Ammon's horn (tissue), 1 donor: Measurements from ENCODE around the gene PPP6R1.

Experiments
- DNase-seq: peaks from one replicate; pipeline ENCODE4 v3.0.0-alpha.2; 2016; ENCODE audit warnings: low spot score

The PPP6R1 gene

DNA sequence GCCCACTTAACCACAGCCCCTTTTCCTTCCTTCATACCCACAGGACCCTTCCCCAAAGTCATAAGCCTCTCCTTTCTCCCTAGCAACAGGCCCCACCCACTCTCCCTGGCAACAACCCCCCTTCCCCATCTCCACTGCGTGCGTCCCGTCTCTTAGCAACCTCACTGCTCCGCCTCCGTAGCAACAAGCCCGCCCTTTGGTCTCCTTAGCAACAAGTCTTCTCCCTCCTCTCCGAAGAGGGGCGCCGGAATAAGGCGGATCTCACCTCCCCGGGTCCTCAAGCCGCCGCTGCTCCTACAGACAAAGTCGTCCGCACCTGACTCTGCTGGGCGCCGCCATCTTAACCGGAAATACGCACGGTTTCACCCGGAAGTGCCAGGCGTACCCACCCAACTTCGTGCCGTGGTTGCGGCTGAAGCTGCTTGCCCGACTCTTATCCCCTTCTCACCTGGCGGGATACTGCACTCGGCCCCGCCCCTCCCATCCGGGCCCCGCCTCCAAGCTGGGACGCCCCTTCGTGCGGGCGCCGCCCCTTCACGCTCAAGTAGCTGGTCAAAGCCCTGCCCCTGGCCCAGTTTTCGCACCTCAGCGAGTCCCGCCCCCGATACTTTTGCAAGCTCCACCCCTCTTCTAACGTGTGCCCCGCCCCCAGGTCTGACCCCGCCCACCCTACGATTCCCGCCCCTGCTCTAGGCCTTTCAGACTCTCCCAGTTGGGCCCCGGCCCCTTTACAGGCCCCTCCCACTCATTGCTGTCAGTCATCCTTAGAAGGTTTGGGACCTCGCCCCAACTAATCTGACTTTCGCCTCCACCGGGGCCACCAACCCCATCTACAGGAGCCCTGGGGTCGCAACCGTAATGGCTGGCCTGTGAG is 21.2 kb upstream of the PPP6R1 start, which contains the start of gene HSPBP1:
Gene HSPBP1 (minus strand): TSS at position 341 of the 874 bp plus-strand sequence. CDS start 502 bp downstream, outside the sequence.
- DNase-seq = peak; percentile 94

DNA sequence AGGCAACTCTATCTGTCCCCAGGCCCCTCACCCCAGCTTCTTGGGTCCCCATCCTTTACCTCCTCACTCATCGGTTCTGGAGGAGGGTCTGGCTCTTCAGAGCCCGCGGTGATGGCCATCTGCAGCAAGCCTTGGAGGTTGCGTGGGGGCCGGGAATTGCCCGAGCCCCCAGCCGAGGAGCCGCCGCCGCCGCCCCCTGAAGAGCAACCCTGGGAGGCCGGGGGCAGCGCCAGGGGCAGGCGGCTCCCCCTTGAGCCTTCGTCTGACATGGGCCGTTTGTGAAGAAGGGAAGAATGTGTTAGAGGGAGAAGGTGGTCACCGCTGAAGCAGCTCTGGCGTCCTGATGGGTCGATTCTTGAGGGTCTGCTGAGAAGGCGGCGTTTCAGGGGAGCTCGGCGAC is 20.5 kb upstream of the PPP6R1 start:
- DNase-seq = no peak

DNA sequence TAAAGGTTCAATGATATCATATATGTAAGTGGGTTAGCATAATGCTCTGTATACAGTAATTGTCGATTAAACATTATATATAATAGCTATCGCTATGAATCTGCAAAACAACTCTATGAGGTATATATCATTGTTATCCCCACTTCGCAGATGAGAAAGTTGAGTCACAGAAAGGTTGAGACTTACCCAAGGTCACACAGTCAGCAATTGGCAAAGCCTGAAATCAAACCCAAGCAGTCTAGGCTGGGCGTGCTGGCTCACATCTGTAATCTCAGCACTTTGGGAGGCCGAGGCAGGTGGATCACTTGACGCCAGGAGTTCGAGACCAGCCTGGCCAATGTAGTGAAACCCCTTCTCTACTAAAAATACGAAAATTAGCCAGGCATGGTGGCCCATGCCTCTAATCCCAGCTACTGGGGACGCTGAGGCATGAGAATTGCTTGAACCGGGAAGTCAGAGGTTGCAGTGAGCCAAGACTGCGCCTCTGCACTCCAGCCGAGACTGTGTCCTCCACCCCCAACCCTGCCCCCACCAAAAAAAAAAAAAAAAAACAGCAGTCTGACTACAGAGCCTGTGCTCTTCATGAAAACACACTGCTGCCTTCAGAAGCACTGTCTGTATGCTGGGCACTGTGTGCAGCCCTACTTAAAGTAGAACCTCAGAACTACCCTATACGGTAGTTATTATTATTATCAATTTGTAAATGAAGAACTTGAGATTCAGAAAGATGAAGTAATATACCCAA is 19.7 kb upstream of the PPP6R1 start:
- no peak for DNase-seq

DNA sequence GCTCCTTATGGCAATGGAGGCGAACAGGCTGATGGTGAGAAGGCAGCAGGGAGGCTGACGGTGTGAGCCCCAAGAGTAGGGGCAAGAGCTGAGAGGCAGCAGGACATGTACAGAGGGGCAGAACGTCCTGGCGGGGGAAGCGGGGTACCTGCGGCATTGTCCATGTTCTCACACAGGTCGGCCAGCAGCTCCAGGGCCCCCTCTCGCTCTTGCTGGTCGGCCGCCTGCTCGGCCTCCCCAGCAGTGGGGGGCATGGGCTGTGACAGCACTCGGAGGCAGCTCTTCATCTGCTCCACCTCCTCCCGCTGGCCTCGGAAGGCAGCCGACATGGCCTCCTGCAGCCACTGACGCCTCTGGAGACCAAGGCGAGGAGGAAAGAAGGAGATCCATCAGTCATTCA is 18.7 kb upstream of the PPP6R1 start:
- DNase-seq = no peak

DNA sequence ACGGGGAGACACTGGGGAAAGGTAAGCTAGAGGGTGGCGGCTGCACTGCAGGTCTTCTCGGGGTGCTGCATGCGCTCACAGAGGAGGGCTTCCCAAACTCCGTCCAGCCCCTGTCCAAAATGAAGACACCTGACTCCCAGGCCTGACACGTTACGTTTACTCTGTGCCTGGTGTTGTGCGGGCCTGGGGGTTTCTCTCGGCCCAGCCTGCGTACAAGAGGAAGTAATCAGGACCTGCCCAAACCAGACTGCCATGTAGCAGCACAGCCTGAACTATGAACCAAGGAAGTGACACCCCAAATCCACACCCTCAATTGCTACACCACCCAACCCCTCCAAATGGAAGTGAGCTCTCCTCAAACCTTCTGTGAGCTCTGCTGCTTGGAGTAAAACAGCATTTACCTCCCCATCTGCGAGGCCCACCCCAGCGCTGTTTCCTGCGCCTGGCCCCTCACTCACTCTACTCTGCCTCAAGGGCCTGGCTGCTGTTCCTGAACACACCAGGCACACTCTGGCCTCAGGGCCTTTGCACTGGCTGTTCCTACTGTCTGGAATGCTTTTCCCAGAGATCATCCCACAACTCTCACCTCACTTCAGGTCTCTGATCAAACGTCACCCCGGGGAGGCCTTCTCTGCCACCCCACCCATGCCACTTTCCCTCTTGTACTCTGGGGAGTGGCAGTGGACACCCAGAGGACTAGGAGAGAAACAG is 18.1 kb upstream of the PPP6R1 start:
- DNase-seq = no peak

DNA sequence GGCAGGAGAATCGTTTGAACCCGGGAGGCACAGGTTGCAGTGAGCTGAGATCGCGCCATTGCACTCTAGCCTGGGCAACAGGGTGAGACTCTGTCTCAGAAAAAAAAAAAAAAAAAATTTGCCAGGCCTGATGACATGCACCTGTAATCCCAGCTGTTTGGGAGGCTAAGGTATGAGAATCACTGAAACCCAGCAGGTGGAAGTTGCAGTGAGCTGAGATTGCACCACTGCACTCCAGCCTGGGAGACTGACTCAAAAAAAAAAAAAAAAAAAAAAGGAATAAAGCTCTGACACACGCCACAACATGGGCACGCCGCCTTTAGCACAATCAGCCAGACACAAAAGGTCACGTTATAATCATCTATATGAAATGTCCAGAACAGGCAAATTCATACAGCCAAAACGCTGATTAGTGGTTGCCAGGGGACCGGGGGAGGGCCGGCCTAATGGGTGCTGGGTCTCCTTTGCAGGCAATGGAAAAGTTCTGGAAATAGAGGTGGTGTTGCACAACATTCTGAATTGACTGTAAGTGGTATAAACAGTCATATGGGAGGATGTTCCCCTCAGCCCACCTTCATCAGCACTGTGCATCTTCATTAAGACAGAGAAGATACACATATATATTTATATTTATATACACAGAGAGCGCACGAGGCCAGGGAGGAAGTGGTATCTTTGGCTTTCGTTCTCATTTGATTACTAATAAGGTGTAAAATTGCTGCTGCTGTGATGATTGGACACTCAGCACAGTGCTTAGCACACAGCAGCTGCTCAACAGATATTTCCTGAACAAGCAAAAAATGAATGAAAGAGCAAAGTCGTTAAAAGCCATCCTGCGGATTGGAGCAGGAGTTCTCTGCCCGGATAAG is 17.3 kb upstream of the PPP6R1 start:
- no peak for DNase-seq

DNA sequence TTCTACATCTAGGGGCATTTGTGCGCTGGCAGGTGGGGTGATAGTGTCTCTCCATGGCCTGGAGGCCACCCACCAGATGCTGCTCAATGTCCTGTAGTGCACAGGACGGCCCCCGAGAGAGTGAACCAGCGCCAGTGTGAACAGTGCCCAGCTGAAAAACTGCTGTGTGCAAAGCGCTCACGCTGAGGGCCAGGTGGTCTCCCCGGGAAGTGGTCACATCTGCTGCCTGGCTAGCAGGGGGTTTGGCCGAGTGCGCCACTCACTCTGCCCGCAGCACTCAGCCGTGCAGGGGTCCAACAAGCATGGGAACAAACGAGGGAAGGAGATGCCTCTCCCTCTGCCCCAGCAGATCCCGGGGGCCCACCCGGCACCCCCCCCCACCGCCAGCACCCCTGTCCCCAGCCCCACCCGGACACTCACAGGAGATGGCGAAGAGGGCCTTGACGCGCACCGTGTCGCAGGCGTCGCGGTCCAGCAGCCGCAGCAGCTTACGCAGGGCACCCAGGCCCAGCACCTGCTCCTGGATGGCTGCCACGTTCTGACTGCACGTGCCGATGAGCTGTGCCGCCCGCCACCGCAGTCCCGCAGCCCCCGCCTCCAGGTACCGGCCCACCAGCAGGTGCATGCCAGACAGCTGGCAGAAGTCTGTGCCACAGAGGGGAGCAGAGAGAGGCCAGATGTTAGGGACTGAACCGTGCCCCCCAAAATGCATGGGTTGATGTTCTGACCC is 15.3 kb upstream of the PPP6R1 start:
- DNase-seq = no peak

DNA sequence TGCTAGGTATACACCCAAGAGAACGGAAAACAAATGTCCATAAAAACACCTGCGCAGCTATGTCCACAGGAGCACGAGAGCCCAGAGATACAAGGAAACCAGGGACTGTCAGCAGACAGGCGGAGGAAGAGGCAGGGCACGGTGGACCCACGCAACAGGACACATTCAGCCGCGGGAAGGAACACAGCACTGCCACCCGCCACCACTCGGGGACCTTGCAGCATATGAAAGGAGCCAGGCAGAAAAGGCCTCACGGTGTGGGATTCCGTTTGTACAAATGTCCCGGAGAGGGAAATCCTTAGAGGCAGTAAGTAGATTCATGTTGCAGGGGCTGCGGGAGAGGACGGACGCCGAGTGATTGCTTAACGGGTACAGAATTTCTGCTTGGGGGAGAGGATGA is 13.3 kb upstream of the PPP6R1 start:
- no peak for DNase-seq

DNA sequence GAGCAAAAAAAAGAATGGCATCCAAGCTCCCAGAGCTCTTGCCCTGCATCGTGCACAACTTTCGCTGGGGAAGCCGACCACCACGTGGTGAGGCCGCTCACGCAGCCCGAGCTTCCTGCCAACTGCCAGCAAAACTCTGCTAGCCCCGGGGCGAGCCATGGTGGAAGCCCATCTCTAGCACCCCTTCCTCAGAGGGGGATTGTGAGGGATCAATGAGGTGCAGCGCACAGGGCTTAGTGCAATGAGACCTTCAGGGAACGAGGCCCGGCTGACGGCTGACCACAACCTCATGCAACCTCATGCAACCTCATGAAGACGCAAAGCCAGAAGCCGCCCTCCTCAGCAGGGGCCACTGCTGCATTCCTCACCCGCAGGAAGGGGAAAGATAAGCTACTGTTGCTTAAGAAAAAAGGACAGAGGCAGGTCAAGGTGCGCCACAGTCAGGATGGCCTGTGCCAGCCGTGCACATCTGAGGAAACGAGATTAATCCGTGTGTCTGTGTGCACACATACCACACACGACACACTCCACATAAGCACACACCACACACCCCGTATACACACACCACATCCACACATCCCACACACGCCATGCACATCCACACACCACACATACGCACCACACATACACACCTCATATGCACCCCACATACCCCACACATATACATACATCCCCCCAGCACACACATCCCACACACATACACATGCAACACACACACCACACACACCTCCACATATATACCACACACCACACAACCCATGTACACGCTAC is 11.5 kb upstream of the PPP6R1 start:
- DNase-seq = no peak

DNA sequence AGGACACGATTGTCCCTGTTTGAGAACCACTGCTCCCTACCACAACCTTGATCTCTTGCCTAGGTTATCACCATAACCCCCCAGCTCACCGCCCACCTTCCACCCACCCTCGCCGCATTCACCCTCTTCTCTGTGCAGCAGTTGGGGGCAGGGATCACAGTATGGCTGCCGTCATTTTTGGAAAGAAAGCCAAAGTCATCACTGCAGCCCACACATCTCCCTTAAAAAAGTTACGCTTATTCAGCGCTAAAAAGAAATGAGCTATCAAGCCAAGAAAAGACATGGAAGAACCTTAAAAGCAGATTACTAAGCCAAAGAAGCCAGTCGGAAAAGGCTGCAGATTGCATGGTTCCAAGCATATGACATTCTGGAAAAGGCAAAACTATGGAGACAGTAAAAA is 10.5 kb upstream of the PPP6R1 start:
- DNase-seq = no peak

DNA sequence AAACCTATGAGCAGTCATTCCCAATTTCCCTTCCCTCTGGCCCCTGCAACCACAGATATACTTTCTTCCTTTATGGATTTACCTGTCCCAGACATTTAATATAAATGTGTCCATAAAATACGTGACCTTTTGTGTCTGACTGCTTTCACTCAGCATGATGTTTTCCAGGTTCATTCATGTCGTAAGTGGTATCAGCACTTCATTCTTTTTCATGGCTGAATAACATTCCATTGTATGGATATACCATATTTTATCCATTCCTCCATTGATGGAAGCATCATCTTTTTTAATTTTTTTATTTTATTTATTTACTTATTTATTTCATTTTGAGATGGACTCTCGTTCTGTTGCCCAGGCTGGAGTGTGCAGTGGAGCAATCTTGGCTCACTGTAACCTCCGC is 8.0 kb upstream of the PPP6R1 start:
- DNase-seq = no peak

DNA sequence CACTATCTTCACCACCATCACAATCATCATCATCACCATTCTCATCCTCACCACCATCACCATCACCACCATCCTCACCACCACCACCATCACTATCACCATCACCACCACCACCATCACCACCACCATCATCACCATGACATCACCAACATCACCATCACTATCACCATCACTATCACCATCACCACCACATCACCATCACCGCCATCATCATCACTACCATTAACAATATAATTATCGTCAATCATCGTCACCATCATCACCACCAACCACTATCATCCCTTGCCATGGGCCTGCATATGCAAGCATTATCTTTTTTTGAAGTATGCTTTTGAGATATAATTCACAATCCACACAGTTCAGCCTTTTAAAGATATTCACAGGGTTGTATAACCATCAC is 7.6 kb upstream of the PPP6R1 start:
- no peak for DNase-seq

DNA sequence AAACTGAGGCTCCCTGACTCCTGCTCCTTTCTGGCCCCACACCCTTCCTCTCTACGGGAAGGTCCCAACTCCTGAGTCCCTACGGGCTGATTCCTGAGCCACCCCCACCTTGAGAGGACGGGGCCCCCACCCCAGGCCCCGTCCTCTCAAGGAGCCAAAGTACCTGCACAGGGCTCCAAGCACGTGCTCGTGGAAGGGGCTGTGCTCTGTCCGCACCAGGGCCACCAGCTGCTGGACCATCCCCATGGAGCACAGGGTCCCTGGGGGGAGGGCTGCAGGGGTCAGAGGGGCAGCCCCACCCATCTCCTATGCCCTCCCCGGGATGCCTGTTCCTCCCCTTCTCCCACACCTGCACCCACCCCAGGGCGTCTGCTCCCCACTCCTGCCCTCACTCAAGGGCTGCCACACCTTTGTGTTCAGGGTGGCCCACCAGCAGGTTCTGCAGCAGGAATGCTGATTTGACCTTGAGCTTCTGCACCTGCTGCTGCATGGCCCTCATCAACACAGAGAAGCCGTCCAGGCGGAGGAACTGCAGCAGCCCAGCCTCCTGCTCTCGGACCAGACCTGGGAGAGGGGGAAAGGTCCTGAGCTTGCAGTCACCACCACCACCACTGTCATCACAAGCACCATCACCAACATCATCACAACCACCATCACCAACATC is 7.0 kb upstream of the PPP6R1 start:
- no peak for DNase-seq

DNA sequence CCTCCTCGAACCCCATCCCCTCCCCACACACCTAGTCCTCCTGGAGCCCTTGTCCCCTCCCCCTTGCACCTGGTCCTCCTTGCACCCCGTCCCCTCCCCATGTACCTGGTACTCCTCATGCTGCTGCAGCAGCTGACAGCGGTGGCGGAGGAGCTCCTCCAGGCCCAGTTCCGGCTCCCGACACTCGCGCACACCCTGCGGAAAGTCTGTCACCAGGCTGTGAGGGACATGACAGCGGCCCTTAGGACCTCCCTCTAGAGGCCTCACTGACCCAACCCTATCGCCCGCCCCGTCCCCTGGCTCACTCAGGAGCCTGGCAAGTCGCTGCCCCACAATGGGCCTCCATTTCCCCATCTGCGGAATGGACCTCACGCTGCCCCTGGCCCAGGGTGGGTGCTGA is 6.4 kb upstream of the PPP6R1 start:
- no peak for DNase-seq

DNA sequence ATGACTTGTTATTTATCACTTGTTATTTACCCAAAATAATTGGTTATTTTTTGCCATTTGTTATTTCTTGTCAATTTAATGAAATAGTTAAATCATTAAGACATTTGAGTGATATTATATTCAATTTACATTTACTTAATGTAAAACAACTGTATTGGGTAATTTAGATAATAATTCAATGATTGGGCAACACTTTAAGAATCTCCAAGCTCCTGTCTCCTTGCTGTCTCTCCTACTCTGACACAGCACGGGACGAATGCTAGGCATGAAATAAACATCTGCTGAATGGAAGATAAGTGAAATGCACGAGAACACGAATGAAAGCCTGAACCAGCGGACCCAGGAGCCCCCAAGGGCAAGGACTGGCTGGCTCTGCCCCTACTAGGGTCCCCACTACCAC is 5.7 kb upstream of the PPP6R1 start:
- DNase-seq = no peak

DNA sequence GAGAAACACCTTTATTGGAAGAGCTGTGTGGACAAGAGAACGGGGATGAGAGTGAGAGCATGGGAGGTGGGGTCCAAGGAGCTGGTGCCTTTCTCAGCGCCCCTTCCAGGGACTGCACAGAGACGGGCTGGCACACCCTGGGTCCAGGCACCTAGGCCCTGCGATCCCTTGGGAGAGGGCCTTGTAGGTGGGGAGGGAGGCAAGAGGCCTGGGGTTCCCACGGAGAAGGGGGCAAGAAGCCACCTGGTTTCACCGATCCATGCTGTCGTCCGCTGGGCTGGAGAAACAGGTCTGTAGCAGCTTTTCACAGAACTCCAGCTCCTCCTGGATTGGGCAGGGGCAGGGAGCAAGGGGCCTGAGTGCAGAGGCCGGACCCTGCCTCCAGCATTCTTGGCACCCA is 3.5 kb upstream of the PPP6R1 start:
- no peak for DNase-seq

DNA sequence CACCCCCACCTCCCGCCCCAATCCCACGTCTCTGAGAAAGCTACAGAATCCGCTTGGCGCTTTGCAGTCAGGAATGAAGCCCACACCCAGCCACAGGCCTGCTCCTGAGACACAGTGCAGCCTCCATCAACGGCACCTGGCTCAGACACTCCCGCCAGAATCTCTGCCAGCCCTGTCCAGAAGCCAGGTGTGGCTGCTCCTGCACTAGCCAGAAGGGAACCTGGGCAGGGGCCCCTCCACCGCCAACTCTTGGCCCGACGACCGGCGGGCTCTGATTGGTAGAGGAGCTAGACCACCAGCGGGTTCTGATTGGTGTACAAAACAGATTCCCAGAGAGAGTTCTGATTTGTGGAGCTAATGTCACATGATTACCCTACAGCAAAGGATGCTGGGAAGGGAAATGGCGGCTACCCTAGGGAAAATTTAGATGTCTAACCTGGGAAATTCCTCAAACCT is 2.9 kb upstream of the PPP6R1 start:
- DNase-seq = no peak

DNA sequence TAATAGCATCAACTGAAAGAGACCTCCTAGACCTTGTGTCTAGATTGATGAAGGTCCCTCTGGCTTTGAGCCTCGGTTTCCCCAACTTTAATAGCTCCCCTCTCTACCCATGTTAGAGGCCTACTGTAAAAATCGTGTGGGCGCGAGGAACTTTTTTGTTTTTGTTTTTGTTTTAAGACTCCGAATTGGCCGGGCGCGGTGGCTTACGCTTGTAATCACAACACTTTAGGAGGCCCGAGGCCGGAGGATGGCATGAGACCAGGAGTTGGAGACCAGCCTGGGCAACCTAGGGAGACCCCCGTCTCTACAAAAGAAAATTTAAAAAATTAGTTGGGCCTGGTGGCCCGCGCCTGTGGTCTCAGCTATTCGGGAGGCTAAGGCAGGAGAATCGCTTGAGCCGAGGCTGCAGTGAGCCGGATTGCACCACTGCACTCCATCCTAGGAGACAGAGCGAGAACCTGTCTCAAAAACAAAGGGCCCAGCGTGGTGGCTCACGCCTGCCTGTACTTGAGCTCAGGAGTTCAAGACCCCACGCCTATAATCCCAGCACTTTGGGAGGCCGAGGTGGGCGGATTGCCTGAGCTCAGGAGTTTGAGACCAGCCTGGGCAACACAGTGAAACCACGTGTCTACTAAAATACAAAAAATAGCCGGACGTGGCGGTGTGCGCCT is 858 bp upstream of the PPP6R1 start:
- DNase-seq = no peak

DNA sequence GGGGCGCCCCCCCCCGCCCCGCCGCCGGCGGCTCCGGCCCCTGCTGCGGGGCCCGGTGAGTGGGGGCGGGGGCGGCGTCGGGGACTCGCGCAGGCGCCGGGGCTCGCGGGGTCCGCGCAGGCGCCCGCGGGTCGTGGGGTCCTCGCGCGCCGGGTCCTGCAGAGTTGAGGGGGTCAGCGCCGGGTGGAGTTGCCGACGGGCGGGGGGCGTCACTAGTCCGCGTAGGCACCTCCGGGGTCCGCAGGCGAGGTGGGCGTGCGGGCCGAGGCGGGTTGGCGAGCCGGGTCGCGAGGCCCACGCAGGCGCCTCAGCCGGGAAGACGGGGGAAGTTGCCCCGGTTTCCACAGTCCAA is 365 bp downstream of the PPP6R1 start:
- peak; percentile 32 for DNase-seq
